ENCODE data around the gene LDAF1.

- TF ChIP-seq GABPA (IDR thresholded peaks at IDR 0.05 in 1 of 2, conservative IDR thresholded peaks at IDR 0.05 in 1 of 2) (no peak), MAX (IDR thresholded peaks at IDR 0.05) (no peak), REST (IDR thresholded peaks at IDR 0.05) (no peak), RXRA (IDR thresholded peaks at IDR 0.05) (no peak), RAD21 (IDR thresholded peaks at IDR 0.05) (no peak), YY1 (IDR thresholded peaks at IDR 0.05) (no peak), ATF3 (IDR thresholded peaks at IDR 0.05) (no peak), TAF1 (conservative IDR thresholded peaks at IDR 0.05) (no peak)
- TF ChIP-seq, protein P1, sequence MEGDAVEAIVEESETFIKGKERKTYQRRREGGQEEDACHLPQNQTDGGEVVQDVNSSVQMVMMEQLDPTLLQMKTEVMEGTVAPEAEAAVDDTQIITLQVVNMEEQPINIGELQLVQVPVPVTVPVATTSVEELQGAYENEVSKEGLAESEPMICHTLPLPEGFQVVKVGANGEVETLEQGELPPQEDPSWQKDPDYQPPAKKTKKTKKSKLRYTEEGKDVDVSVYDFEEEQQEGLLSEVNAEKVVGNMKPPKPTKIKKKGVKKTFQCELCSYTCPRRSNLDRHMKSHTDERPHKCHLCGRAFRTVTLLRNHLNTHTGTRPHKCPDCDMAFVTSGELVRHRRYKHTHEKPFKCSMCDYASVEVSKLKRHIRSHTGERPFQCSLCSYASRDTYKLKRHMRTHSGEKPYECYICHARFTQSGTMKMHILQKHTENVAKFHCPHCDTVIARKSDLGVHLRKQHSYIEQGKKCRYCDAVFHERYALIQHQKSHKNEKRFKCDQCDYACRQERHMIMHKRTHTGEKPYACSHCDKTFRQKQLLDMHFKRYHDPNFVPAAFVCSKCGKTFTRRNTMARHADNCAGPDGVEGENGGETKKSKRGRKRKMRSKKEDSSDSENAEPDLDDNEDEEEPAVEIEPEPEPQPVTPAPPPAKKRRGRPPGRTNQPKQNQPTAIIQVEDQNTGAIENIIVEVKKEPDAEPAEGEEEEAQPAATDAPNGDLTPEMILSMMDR (IDR thresholded peaks at IDR 0.05; ENCODE audit: low read depth, low read length, missing input control): no peak
Measured at GRCh38 chr16:21163576-21163975, 5.1 kb downstream of the LDAF1 start.

All from liver (tissue), 3 donors.